Adrenal gland (tissue), 12 donors: Measurements from ENCODE around the gene NPY. TPM values are rescaled to one million over a fixed set of nuclear protein-coding genes. Genes with fewer than 3 reads are reported as not detected.

Experiments used
- DNase-seq, 7 donors: peaks; one replicate each; pipeline ENCODE4 v3.0.0-alpha.2; 2019 to 2020
- H3K27ac ChIP-seq, 5 donors: fragments of 200-600 bp; sonication (generic) in 4 of 5; 1 replicate in 3 of 5; 2 replicates in 2 of 5; pipeline versions ENCODE4 v1.5.1 to v1.8.0; 2016 to 2020; ENCODE audit warnings: mild to moderate bottlenecking in 1 of 5
- H3K27me3 ChIP-seq: fragments of 200-600 bp; 2 replicates; pipeline ENCODE4 v1.8.0; 2021
- H3K36me3 ChIP-seq, 2 donors: fragments of 200-600 bp; replicated peaks in 1 of 2; 1 replicate in 1 of 2; 2 replicates in 1 of 2; pipeline versions ENCODE4 v1.5.1 to v1.8.0; 2018 to 2022
- H3K4me1 ChIP-seq, 2 donors: fragments of 200-600 bp; replicated peaks in 1 of 2; 1 replicate in 1 of 2; 2 replicates in 1 of 2; pipeline versions ENCODE4 v1.5.1 to v1.8.0; 2018 to 2021
- H3K4me3 ChIP-seq, 4 donors: fragments of 200-600 bp; sonication (generic) in 3 of 4; one replicate each; pipeline ENCODE4 v1.5.1; 2016 to 2018
- H3K9me3 ChIP-seq, 3 donors: fragments of 200-600 bp; sonication (generic) in 1 of 3; replicated peaks in 1 of 3; 1 replicate in 2 of 3; 2 replicates in 1 of 3; pipeline versions ENCODE4 v1.5.1 to v1.8.0; 2016 to 2021
- CTCF ChIP-seq, 6 experiments: fragments of 450-650 bp in 4 of 6; fragments of 200-600 bp in 2 of 6; sonication (generic) in 1 of 6; IDR thresholded peaks; 1 replicate in 5 of 6; 2 replicates in 1 of 6; pipeline versions ENCODE4 v1.5.1 to v1.8.0; 2016 to 2021; ENCODE audit warnings: antibody characterized with exemption in 6 of 6, mild to moderate bottlenecking in 2 of 6, moderate library complexity in 1 of 6
- POLR2A ChIP-seq, 2 donors: fragments of 450-650 bp; IDR thresholded peaks; one replicate each; pipeline ENCODE4 v1.6.1; 2017; ENCODE audit warnings: antibody characterized with exemption in 2 of 2, mild to moderate bottlenecking in 2 of 2, moderate library complexity in 1 of 2
- WGBS, 4 donors: extraction: QIAGEN DNeasy Blood & Tissue Kit in 2 of 4; methylation state at CpG; one replicate each; pipeline versions ENCODE4 v1.1.5 to v1.1.7; 2013 to 2017; 5-methylcytosine and 5-hydroxymethylcytosine counted together
- intact Hi-C, 2 donors: fragments of 100-400 bp; cut with DNase I; formaldehyde crosslinking; loops; one replicate each; pipeline versions ENCODE4 v1.14.1 to v1.15.0; 2022 to 2023
- polyA plus RNA-seq, 3 donors: library from polyadenylated mRNA; stranded (reverse); fragments of 200-250 nt in 2 of 3; fragments of 350-450 nt in 1 of 3; fragmentation: Illumina TruSeq in 1 of 3; extraction: RNeasy Lipid Tissue Mini Kit (QIAGEN cat#74804) in 1 of 3; gene quantifications; one replicate each; pipeline ENCODE4 v1.2.3, GENCODE V29; 2013 to 2014
- total RNA-seq, 9 donors: library from RNA; depleted of rRNA in 4 of 9; stranded (reverse); fragments of >200 nt in 4 of 9; fragments of 120-200 nt in 1 of 9; fragmentation: NEBNext Ultra II Directional in 1 of 9; extraction: Animal tissue kit (Norgen Biotek cat#: 25700) in 1 of 9; gene quantifications; one replicate each; pipeline versions ENCODE4 v1.1.0 to v1.2.4, GENCODE V29; 2013 to 2023
- donor health status: healthy with polysubstance abuse.
- donor health status: Bipolar disorder and iron deficiency.
- donor health status: DM: yes; HTN: yes; CAD: no.
- donor health status: DM: no; HTN: no; CAD: no.
- donor health status: DM: no; HTN: no; CAD: no.
- donor health status: DM: yes; HTN: yes; CAD: no.

The NPY gene
- total and polyA plus RNA-seq, 12 donors, result 1.3 to 268 (median 14.2) TPM; not detected in 2

GRCh38 chr7:24312588-24312987 is 28.6 kb downstream of the NPY start:
- Histone ChIP-seq H3K4me3 (no peak overlapping the region), H3K4me1 (no peaks in the 10 kb centered on the region), H3K27me3 (no peaks in the 10 kb centered on the region), H3K36me3 (no peaks in the 10 kb centered on the region), H3K27ac (no peak overlapping the region), H3K9me3 (no peaks in the 10 kb centered on the region)
- WGBS, 4 donors, result 76 to 87% (median 80%) methylated on average over 3 of the region's 3 CpGs
- intact Hi-C loops, result no loop called here
- no peak for TF ChIP-seq POLR2A (IDR thresholded peaks at IDR 0.05)
- no peak for TF ChIP-seq CTCF (IDR thresholded peaks at IDR 0.05)
- no peak for DNase-seq

GRCh38 chr7:24313777-24314176 is 29.8 kb downstream of the NPY start:
- no peak for DNase-seq
- intact Hi-C loops, result no loop called here
- no peak for TF ChIP-seq CTCF (IDR thresholded peaks at IDR 0.05)
- no peak for TF ChIP-seq POLR2A (IDR thresholded peaks at IDR 0.05)
- H3K27me3 ChIP-seq, result no peaks in the 10 kb centered on the region
- no peaks in the 10 kb centered on the region for H3K4me1 ChIP-seq
- no peaks in the 10 kb centered on the region for H3K9me3 ChIP-seq
- no peaks in the 10 kb centered on the region for H3K36me3 ChIP-seq
- no peak overlapping the region for H3K4me3 ChIP-seq
- no peak overlapping the region for H3K27ac ChIP-seq
- 41 to 70% (median 59%) methylated on average over 2 to 3 of the region's 3 CpGs for WGBS, 4 donors

- no peak for TF ChIP-seq POLR2A (IDR thresholded peaks at IDR 0.05)
- no peak for TF ChIP-seq CTCF (IDR thresholded peaks at IDR 0.05)
- intact Hi-C loops, result no loop called here
These were observed 32.4 kb downstream of the NPY start for GRCh38 chr7:24316340-24316739.

GRCh38 chr7:24318326-24318725 is 34.3 kb downstream of the NPY start:
- no peaks in the 10 kb centered on the region for H3K36me3 ChIP-seq
- no peaks in the 10 kb centered on the region for H3K4me1 ChIP-seq
- no peaks in the 10 kb centered on the region for H3K9me3 ChIP-seq
- no peak overlapping the region for H3K27ac ChIP-seq
- intact Hi-C loops, result no loop called here
- TF ChIP-seq CTCF (IDR thresholded peaks at IDR 0.05), result peak in 1 of 6 experiments; percentile 21
- TF ChIP-seq POLR2A (IDR thresholded peaks at IDR 0.05), result no peak
- DNase-seq, result no peak
- H3K4me3 ChIP-seq, result no peak overlapping the region
- WGBS, 4 donors, result 32 to 61% (median 52%) methylated on average over 6 of the region's 6 CpGs
- H3K27me3 ChIP-seq, result no peaks in the 10 kb centered on the region

More at GRCh38 chr7:24316340-24316739, 32.4 kb downstream of the NPY start:
- H3K27ac ChIP-seq, result no peak overlapping the region
- H3K36me3 ChIP-seq, result no peaks in the 10 kb centered on the region
- H3K4me3 ChIP-seq, result no peak overlapping the region
- no peaks in the 10 kb centered on the region for H3K9me3 ChIP-seq
- H3K4me1 ChIP-seq, result no peaks in the 10 kb centered on the region
- 78 to 88% (median 83%) methylated on average over 6 of the region's 6 CpGs for WGBS, 4 donors
- no peaks in the 10 kb centered on the region for H3K27me3 ChIP-seq
- no peak for DNase-seq
